ENCODE results near the gene IL3RA. TPM values are rescaled to one million over a fixed set of nuclear protein-coding genes. Genes with fewer than 3 reads are reported as not detected.

The IL3RA gene
- total and polyA plus RNA-seq, 2 of the 8 experiments (the other 6 are each of a cell fraction or from before 2014, with no cell fraction given) = 0.11 TPM; not detected in 1

- Histone ChIP-seq H4K91ac (replicated peaks; ENCODE audit: insufficient read length, low read length) (peak overlapping the region; percentile 40), H2AFZ (ENCODE audit: low read length) (no peak overlapping the region; the same call in 1 of the 2 replicates), H3K14ac (ENCODE audit: insufficient read length) (no peak overlapping the region), H3K23me2 (ENCODE audit: low read depth, low read length) (no peaks in the 10 kb centered on the region), H3K23ac (ENCODE audit: insufficient read length) (no peak overlapping the region), H3K79me2 (ENCODE audit: control insufficient read depth in 1 of 2, insufficient read depth in 2 of 2, low read length in 2 of 2) (no peaks in the 10 kb centered on the region), H3K4ac (replicated peaks; ENCODE audit: insufficient read length, low read depth, low read length) (peak overlapping the region; percentile 69), H4K8ac (ENCODE audit: extremely low read depth, insufficient read depth, low read length) (no peak overlapping the region), H3K9ac (replicated peaks in 1 of 4; ENCODE audit: extremely low read depth in 1 of 4, low read depth in 3 of 4, low read length in 3 of 4) (no peak overlapping the region), H2BK5ac (ENCODE audit: low read depth, low read length) (no peak overlapping the region), H4K5ac (ENCODE audit: insufficient read length, low read depth, low read length) (no peak overlapping the region), H3K56ac (replicated peaks; ENCODE audit: insufficient read length, low read depth, low read length) (no peak overlapping the region), H3K4me2 (ENCODE audit: insufficient read depth in 1 of 2, low read depth in 2 of 2, low read length in 2 of 2) (no peak overlapping the region), H4K20me1 (replicated peaks in 1 of 2; ENCODE audit: control insufficient read depth in 1 of 2, insufficient read depth in 2 of 2, low read length in 2 of 2) (no peaks in the 10 kb centered on the region), H2BK20ac (ENCODE audit: low read length) (no peak overlapping the region), H3K18ac (ENCODE audit: extremely low read depth, low read length) (no peak overlapping the region; the same call in 1 of the 2 replicates), H3K27me3 (replicated peaks in 1 of 4; ENCODE audit: control insufficient read depth in 3 of 4, extremely low read depth in 1 of 4, insufficient read depth in 3 of 4, low read length in 3 of 4) (no peaks in the 10 kb centered on the region), H2BK15ac (ENCODE audit: low read length) (0 out of 2 replicates have a peak overlapping the region, but pooled peaks have one; percentile 72), H3K4me3 (ENCODE audit: extremely low read depth in 1 of 4, insufficient read depth in 2 of 4, low read depth in 3 of 4, low read length in 4 of 4) (no peak overlapping the region), H2BK120ac (replicated peaks; ENCODE audit: low read depth, low read length) (no peak overlapping the region), H2AK5ac (ENCODE audit: low read depth, low read length) (peak overlapping the region; percentile 82; the same call in 1 of the 2 replicates), H3K36me3 (ENCODE audit: control insufficient read depth in 2 of 4, insufficient read depth in 4 of 4, low read length in 3 of 4) (no peaks in the 10 kb centered on the region), H3K27ac (ENCODE audit: low read depth, low read length) (no peak overlapping the region), H3K79me1 (ENCODE audit: low read depth, low read length) (no peaks in the 10 kb centered on the region), H3K4me1 (replicated peaks in 1 of 4; ENCODE audit: control insufficient read depth in 3 of 4, insufficient read depth in 4 of 4, low read length in 3 of 4) (0 out of 7 replicates have a peak, but pooled peaks cover 0 to 4% (median 0%) of the 10 kb centered on the region in 4 experiments), H2BK12ac (ENCODE audit: low read depth, low read length) (no peak overlapping the region; the same call in 1 of the 2 replicates), H3K9me3 (ENCODE audit: insufficient read depth in 2 of 2, low read depth in 1 of 2, low read length in 1 of 2) (no peaks in the 10 kb centered on the region)
- no peak for TF ChIP-seq EZH2 (IDR thresholded peaks at IDR 0.05; ENCODE audit: low read depth, low read length, severe bottlenecking)
- no peak for TF ChIP-seq GTF2F1 (IDR thresholded peaks at IDR 0.05; ENCODE audit: borderline replicate concordance, low read depth, low read length)
- TF ChIP-seq HDAC2 (IDR thresholded peaks at IDR 0.05; ENCODE audit: borderline replicate concordance in 1 of 2, low read depth in 2 of 2, low read length in 2 of 2) = no peak
- TF ChIP-seq SP2 (IDR thresholded peaks at IDR 0.05; ENCODE audit: low read length) = no peak
- no peak for TF ChIP-seq KDM1A (IDR thresholded peaks at IDR 0.05; ENCODE audit: borderline replicate concordance, low read length)
- no peak for TF ChIP-seq EP300 (IDR thresholded peaks at IDR 0.05; ENCODE audit: borderline replicate concordance in 1 of 2, low read depth in 2 of 2, low read length in 2 of 2)
- TF ChIP-seq TBP (IDR thresholded peaks at IDR 0.05; ENCODE audit: low read depth, low read length) = no peak
- TF ChIP-seq BRCA1 (IDR thresholded peaks at IDR 0.05; ENCODE audit: low read depth, low read length) = no peak
- no peak for TF ChIP-seq KDM5A (IDR thresholded peaks at IDR 0.05; ENCODE audit: low read length)
- ChIA-PET POLR2A (ENCODE audit: partially characterized antibody) (no interaction called here), CTCF (ENCODE audit: partially characterized antibody) (no interaction called here)
- DNase-seq (ENCODE audit: low read depth in 1 of 2, low spot score in 2 of 2) = no peak
- 86% methylated on average over 17 of the region's 20 CpGs; no CpG with 5 or more reads in 1 of the 2 experiments for WGBS, 2 experiments (ENCODE audit: extremely low coverage in 1 of 2, insufficient coverage in 1 of 2, insufficient read length in 1 of 2, insufficient replicate concordance in 2 of 2, low coverage in 1 of 2, low lambda C conversion rate in 2 of 2, missing lambda C conversion rate in 1 of 2)
- FAIRE-seq = no peak
These were observed 11.0 kb upstream of the IL3RA start for GRCh38 chrX:1325515-1326116.

All from H1 (cell line).